GM15510 (cell line): ENCODE results near the gene TNP2.

Experiments used
- POLR2A ChIP-seq: IDR thresholded peaks from 3 replicates; pipeline ENCODE4 v1.6.1; 2011; ENCODE audit warnings: borderline replicate concordance; ENCODE audit not compliant: insufficient read length; ENCODE audit errors: extremely low read depth

The TNP2 gene

DNA sequence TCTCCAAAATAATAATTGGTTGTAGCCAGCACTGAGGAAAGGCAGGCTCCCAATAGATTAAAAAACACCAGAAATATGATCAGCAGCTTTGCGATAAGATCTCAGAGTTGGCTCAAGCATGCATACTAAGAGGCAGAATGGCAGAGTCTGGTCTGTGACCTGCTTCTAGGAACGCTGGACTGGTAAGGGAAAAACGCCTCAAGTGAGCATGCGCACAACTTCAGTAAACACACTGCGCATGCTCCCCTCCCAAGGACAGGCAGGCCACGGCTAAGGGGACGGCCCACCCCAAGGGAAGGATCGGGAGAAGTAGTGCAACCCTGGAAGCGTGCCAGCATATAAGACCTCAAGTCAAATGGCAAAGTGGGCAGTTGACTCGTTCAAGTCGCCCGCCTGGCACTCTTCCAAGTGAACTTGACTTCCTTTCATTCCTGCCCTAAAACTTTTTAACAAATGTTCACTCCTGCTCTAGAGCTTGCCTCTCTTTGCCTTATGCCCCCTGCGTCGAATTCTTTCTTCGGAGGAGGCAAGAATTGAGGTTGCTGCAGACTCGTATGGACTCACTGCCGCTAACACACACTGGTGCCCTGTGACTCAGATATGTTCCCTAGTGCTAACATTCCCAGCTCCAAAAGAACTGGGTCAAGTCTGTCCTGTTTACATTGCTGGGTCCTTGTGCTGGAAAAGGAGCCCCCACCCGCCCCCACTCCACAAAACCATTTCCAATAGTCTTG lies 34.4 kb upstream of the TNP2 start:
- no peak for TF ChIP-seq POLR2A

DNA sequence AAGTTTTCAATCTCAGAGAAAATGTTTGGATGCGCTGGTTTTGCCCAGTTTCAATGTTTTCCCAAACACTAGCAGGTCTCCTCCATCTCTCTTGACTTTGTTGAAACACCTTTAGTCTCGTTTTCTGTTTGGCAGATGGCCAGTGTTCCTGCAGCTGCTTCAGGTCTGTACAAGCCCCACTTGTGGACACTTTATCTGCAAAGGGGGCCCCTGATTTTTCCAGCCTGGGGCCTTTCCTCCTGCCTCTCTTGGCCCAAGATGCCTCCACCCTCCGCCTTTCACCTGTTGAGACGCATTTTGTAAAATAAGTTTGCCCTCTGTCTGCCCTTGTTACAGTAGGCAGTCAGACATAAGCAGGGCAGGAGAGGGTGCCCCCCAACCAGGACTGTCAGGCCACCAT lies 33.9 kb upstream of the TNP2 start:
- TF ChIP-seq POLR2A, result no peak

DNA sequence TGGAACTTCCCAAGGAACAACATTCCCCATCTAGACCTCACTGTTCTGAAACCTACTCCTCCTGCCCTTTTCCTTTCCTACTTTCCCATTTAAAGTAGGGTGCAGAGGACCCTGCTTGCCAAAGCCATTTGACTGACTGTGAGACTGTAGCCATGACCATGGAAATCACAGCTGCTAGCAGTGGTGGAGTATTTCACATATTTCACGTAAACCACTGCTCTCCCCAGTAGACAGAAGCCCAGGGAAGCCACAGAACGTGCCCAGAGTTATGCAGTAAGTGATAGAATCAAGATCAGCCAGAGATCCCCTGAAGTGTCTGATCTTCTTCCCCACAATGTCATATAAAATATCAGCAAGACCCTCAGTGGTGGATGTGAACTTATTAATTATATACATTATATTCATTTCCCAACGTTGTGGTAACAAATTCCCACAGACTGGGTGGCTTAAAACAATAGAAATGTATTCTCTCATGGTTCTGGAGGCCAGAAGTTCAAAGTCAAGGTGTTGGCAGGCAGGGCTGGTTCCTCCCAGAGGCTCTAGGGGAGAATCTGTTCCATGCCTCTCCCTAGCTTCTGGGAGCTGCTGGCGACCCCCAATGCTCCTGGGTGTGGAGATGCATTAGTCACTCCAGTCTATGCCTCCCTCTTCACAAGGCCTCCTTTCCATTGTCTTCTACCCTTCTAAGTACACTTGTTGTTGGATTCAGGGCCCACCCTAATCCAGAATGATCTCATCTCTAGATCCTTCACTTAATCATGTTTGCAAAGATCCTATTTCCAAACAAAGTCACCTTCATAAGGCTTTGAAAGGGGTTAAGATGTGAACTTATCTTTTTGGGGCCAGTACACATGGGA lies 32.7 kb upstream of the TNP2 start:
- TF ChIP-seq POLR2A, result no peak

DNA sequence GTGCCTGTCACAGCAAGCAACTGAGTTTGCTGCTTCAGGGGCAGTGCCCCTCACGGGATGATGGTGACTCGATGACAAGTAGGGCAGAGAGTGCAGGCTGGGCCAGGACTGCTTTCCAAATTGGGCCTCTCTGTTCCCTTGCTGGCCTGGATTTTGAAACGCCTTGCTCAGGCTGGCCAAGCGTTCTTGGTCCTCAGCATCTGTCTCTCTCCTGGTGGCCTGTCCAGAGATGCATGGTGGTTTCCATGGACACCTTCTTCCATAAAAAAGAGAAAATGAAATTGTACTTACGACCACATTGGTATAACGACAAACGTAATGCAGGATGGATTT lies 31.4 kb upstream of the TNP2 start:
- no peak for TF ChIP-seq POLR2A

DNA sequence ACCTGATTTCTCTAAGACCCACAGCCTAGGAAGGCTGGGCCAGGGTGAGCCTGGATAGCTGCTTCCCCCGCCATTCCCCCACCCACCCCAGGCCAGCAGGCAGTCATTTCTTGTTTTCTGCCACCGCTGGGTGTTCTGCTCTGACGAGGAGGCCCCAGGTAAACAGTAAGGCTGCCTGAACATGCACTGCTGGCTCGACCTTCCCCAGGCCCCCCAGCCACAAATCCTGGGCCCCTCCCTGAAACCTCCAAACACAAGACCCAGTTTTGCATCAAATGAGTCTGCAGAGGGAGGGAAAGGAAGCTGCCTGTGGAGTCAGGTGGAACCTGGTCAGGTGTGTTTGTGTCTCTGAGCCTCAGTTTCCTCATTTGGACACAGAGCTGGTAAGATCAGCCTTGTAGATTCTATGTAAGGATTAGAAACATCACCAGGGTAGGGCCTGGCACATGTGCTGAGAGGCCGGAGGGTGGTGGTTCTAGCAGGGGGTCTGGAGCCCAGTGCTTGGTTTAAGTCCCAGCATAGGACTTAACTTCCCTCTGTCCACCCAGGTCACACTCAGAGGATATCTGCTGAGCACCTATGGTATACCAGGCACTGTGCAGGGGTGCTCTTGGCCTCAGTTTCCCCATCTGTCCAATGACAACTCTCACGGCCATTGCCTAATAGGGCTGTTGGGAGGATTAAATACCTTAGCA lies 30.9 kb upstream of the TNP2 start:
- TF ChIP-seq POLR2A, result no peak

DNA sequence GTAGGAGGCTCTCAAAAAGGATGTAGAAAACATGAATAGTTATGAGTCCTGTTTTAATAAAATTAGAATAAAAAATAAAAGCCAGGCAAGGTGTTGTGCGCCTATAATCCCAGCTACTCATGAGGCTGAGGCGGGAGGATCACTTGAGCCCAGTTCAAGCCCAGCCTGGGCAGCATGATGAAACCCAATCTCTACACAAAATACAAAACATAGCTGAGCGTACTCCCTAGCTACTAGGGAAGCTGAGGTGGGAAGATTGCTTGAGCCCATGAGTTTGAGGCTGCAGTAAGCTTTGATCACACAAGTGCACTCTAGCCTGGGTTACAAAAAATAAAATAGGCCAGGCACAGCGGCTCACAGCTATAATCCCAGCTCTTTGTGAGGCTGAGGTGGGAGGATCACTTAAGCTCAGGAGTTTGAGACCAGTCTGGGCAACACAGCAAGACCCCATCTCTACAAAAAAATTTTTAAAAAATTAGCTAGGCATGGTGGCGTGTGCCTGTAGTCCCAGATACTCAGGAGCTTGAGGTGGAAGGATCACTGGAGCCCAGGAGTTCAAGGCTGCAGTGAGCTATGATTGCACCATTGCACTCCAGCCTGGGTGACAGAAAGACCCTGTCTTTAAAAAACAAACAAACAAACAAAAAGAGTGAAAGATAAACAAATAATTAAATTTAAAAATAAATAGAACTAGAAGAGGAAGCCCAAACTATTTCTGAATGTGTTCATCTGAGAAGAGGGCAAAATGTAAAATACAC lies 29.2 kb upstream of the TNP2 start:
- TF ChIP-seq POLR2A, result no peak

DNA sequence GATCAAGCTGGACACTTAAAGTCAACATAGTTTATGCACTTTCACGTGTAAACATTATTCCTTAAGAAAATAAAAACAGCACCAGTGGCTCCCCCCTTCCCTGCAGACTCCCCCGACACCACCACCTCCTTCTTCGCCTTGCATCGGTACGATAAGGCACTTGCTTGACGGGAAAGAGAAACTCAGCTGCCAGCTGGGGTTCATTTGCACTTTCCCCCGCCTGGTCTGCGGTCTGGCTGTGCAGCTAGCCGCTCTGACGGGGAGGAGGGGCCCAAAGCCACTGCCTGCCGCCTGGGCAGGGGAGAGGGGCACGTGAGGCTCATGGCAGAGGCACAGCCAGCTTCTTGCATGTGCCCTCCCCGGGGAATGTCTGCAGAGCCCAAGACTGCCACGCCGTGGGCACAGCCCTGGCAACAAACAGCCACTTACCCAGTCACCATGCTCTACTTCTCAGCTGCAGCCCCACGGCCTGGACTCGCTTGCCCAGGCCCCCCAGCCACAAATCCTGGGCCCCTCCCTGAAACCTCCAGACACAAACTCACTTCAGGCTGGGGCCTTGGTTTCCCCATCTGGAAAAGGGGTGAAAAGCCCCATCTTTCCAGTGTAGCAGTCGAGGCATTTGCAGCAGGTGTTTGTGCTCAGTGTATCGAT lies 28.5 kb upstream of the TNP2 start:
- no peak for TF ChIP-seq POLR2A

DNA sequence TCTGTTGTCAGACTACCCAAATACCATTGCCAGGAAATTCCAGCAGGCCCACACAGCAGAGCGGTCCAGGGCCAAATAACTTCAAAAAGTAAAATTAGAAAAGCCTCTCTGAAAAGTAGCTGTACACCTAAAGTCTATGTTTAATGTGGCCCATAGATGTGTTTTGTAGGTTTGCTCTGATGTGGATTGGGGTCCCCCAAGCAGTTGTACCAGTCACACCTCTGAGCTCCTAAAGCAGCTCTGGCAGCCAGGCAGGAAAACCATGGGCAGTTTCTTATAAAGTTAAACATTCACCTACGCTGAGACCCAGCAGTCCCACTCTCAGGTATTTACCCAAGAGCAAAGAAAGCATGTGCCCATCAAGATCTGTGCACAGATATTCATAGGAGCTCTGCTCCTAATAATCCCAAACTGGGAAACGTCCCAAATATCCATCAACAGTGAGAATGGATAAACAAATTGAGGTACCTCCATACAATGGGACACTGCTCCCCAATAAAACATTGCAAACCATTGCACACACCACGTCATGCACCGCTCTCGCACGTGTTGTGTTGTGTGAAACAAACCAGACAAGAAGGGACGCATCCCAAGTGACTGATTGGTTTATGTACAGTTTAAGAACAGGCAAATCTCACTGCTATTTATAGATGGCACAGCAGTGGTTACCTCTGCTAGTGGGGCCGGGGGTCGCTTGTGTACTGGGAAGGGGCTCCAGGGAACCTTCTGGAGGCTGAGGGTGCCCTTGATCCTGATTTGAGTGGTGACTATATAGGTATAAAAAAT lies 27.8 kb upstream of the TNP2 start:
- TF ChIP-seq POLR2A, result no peak

DNA sequence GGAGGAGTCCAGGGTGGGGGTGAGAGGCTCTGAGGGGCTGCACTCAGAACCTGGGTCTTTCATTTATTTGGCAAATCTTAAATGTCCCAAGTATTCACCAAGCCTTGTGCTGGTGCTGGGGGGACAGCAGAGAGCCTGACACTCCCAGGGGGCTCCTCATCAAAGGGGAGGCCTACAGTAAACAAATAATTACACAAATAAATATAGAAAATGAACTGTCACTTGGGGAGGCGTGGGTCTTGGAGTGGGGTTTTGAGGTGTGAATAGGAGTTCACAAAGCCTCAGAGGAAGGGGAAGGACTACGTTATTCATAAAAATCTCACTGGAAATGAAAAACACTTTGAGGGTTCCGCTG lies 27.2 kb upstream of the TNP2 start:
- TF ChIP-seq POLR2A, result no peak

DNA sequence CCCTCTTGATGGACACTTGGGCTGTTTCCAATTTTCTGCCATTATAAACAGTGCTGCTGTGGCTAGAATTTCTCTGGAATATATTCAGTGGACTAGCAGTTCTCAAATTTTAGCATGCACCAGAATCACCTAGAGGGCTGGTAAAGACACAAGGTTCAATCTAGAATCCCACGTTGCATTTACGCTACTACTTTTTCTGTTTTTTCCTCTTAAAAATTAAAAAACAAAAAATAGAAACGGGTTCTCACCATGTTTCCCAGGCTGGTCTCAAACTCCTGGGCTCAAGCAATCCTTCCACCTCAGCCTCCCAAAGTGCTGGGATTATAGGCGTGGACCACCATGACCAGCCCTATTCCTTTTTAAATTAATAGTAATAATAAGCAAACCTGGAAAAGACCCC lies 26.5 kb upstream of the TNP2 start:
- TF ChIP-seq POLR2A, result no peak

DNA sequence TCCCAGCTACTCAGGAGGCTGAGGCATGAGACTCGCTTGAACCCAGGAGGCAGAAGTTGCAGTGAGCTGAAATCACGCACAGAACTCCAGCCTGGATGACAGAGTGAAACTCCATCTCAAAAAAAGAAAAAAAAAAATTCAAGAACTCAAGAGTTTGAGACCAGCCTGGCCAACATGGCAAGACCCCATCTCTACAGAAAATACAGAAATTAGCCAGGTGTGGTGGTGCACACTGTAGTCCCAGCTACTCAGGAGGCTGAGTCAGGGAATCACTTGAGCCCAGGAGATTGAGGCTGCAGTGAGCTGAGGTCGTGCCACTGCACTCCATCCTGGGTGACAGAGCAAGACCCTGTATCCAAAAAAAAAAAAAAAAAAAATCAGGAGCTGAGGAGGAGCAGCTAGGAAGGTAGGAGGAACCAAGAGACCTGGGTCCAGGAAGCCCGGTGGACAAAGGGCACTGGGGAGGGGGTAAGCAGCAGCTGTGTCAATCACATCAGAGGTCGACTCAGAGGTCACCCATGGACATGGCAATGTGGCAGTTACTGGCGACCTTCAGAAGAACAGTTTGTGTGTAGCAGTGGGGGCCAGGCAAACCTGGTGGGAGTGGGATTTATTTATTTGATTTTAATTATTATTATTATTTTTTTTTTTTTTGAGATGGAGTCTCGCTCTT lies 23.1 kb upstream of the TNP2 start:
- no peak for TF ChIP-seq POLR2A

DNA sequence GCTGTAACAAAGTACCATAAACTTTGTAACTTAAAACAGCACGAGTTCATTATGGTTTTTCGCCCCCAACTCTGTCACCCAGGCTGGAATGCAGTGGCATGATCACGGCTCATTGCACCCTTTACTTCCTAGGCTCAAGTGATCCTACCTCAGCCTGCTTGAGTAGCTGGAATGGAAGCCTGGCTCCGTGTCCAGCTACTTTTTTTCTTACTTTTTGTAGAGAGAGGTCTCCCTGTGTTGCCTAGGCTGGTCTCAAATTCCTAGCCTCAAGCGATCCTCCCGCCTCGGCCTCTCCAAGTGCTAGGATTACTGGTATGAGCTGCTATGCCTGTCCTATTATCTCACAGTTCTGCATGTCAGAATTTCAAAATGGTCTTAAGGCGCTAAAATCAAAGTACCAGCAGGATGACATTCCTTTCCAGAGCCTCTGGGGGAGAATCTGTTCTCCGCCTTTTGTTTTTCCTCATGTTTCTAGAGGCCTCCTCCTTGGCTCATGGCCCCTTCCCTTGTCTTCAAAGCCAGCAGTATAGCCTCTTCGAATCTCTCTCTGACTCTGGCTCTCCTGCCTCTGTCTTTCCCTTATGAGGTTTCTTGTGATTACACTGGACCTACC lies 22.1 kb upstream of the TNP2 start:
- no peak for TF ChIP-seq POLR2A
